Smooth muscle cell (in vitro differentiated cells): ENCODE data around the gene EXOC6. TPM values are rescaled to one million over a fixed set of nuclear protein-coding genes. Genes with fewer than 3 reads are reported as not detected.

Experiments used
- DNase-seq: peaks from one replicate; lab custom pipeline; 2025; ENCODE audit not compliant: unreplicated experiment; lab: John Stamatoyannopoulos, UW
- H2AFZ ChIP-seq: fragments of 200-600 bp; sonication (generic); 2 replicates; pipeline ENCODE4 v1.6.0; 2016; ENCODE audit warnings: antibody characterized with exemption, low read depth, mild to moderate bottlenecking
- H3F3A ChIP-seq: fragments of 200-600 bp; sonication (generic); 2 replicates; pipeline ENCODE4 v1.6.0; 2017; ENCODE audit warnings: antibody characterized with exemption, low read depth
- H3K27ac ChIP-seq: fragments of 200-600 bp; sonication (generic); 2 replicates; pipeline ENCODE4 v1.5.1; 2016; ENCODE audit warnings: low read depth, mild to moderate bottlenecking
- H3K27me3 ChIP-seq: fragments of 200-600 bp; sonication (generic); 2 replicates; pipeline ENCODE4 v1.6.1; 2016; ENCODE audit warnings: low read depth, mild to moderate bottlenecking
- H3K36me3 ChIP-seq: fragments of 200-600 bp; sonication (generic); 2 replicates; pipeline ENCODE4 v1.5.1; 2016; ENCODE audit warnings: low read depth
- H3K4me1 ChIP-seq: fragments of 200-600 bp; sonication (generic); 2 replicates; pipeline ENCODE4 v1.5.1; 2016; ENCODE audit warnings: low read depth
- H3K4me2 ChIP-seq: fragments of 200-600 bp; sonication (generic); 2 replicates; pipeline ENCODE4 v1.6.0; 2016; ENCODE audit warnings: mild to moderate bottlenecking
- H3K4me3 ChIP-seq: fragments of 200-600 bp; sonication (generic); 2 replicates; pipeline ENCODE4 v1.5.1; 2016; ENCODE audit warnings: mild to moderate bottlenecking
- H3K79me2 ChIP-seq: fragments of 200-600 bp; sonication (generic); 2 replicates; pipeline ENCODE4 v1.6.0; 2016; ENCODE audit warnings: low read depth, mild to moderate bottlenecking
- H3K9ac ChIP-seq: fragments of 200-600 bp; sonication (generic); 2 replicates; pipeline ENCODE4 v1.6.0; 2016; ENCODE audit warnings: low read depth
- H3K9me3 ChIP-seq: fragments of 200-600 bp; sonication (generic); replicated peaks from 2 replicates; pipeline ENCODE4 v1.5.1; 2016; ENCODE audit warnings: low read depth
- H4K20me1 ChIP-seq: fragments of 200-600 bp; sonication (generic); 2 replicates; pipeline ENCODE4 v1.6.0; 2016; ENCODE audit warnings: low read depth
- WGBS: methylation state at CpG from one replicate; pipeline ENCODE4 v1.1.7; 2016; ENCODE audit warnings: low lambda C conversion rate; 5-methylcytosine and 5-hydroxymethylcytosine counted together
- polyA plus RNA-seq: library from polyadenylated mRNA; unstranded; fragments of >200 nt; fragmentation: Nextera tagmentation; extraction: Ambion mirVana; gene quantifications from 2 replicates; pipeline ENCODE4 v1.2.1, GENCODE V29; 2016
- total RNA-seq: library from RNA; depleted of rRNA; stranded (reverse); fragments of >200 nt; gene quantifications from 2 replicates; pipeline ENCODE4 v1.2.3, GENCODE V29; 2014
- TF ChIP-seq, protein P1 (sequence below): fragments of 200-600 bp; sonication (generic); IDR thresholded peaks from 2 replicates; pipeline ENCODE4 v1.5.1; 2017; ENCODE audit warnings: borderline replicate concordance, mild to moderate bottlenecking, antibody characterized with exemption; ENCODE audit not compliant: insufficient read depth, poor library complexity, severe bottlenecking

The EXOC6 gene
- total and polyA plus RNA-seq, 2 experiments from 2014 or later, result 1.7 to 5.2 TPM

GRCh38 chr10:92849576-92850090 lies 1.3 kb downstream of the EXOC6 start:
- TF ChIP-seq, protein P1, sequence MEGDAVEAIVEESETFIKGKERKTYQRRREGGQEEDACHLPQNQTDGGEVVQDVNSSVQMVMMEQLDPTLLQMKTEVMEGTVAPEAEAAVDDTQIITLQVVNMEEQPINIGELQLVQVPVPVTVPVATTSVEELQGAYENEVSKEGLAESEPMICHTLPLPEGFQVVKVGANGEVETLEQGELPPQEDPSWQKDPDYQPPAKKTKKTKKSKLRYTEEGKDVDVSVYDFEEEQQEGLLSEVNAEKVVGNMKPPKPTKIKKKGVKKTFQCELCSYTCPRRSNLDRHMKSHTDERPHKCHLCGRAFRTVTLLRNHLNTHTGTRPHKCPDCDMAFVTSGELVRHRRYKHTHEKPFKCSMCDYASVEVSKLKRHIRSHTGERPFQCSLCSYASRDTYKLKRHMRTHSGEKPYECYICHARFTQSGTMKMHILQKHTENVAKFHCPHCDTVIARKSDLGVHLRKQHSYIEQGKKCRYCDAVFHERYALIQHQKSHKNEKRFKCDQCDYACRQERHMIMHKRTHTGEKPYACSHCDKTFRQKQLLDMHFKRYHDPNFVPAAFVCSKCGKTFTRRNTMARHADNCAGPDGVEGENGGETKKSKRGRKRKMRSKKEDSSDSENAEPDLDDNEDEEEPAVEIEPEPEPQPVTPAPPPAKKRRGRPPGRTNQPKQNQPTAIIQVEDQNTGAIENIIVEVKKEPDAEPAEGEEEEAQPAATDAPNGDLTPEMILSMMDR, result no peak
- H4K20me1 ChIP-seq, result no peaks in the 10 kb centered on the region
- H3K4me3 ChIP-seq, result peak overlapping the region; percentile 92
- no peaks in the 10 kb centered on the region for H3K4me1 ChIP-seq
- H3K9ac ChIP-seq, result no peak overlapping the region
- H3K9me3 ChIP-seq, result no peaks in the 10 kb centered on the region
- no peaks in the 10 kb centered on the region for H3K36me3 ChIP-seq
- no peaks in the 10 kb centered on the region for H3K79me2 ChIP-seq
- H3K27me3 ChIP-seq, result no peaks in the 10 kb centered on the region
- no peak for DNase-seq
- H2AFZ ChIP-seq, result no peak overlapping the region
- H3K4me2 ChIP-seq, result peak overlapping the region; percentile 99
- H3F3A ChIP-seq, result no peaks in the 10 kb centered on the region
- H3K27ac ChIP-seq, result no peak overlapping the region
- 92% methylated on average over 2 of the region's 2 CpGs for WGBS

GRCh38 chr10:92850185-92850584 lies 1.9 kb downstream of the EXOC6 start:
- no peaks in the 10 kb centered on the region for H3K9me3 ChIP-seq
- 78% methylated on average over 2 of the region's 2 CpGs for WGBS
- H3K79me2 ChIP-seq, result no peaks in the 10 kb centered on the region
- no peak for DNase-seq
- peak overlapping the region; percentile 17 for H3K4me2 ChIP-seq
- H4K20me1 ChIP-seq, result no peaks in the 10 kb centered on the region
- H3F3A ChIP-seq, result no peaks in the 10 kb centered on the region
- TF ChIP-seq, protein P1, result no peak
- H3K27ac ChIP-seq, result no peak overlapping the region
- no peak overlapping the region for H3K9ac ChIP-seq
- no peak overlapping the region for H2AFZ ChIP-seq
- H3K27me3 ChIP-seq, result no peaks in the 10 kb centered on the region
- H3K4me3 ChIP-seq, result peak overlapping the region; percentile 92
- H3K36me3 ChIP-seq, result no peaks in the 10 kb centered on the region
- H3K4me1 ChIP-seq, result no peaks in the 10 kb centered on the region

DNA sequence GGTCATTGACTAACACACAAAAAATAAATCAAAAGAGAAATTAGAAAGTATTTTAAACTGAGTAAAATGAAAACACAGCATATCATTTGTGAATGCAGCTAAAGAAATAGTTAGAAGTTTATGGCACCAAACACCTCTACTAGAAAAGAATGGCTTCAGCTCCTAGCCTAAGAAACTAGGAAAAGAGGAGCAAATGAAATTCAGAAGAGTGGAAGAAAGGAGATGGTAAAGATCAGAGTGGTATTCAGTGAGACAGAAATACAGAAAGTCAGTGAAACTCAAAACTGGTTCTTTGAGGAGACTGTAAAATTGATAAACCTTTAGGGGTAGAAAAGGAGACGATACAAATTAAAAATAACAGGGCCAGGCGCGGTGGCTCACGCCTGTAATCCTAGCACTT lies 2.7 kb downstream of the EXOC6 start:
- Histone ChIP-seq H3K27ac (no peak overlapping the region), H2AFZ (no peak overlapping the region), H3K4me1 (no peaks in the 10 kb centered on the region), H4K20me1 (no peaks in the 10 kb centered on the region), H3K27me3 (no peaks in the 10 kb centered on the region), H3F3A (no peaks in the 10 kb centered on the region), H3K9ac (no peak overlapping the region), H3K36me3 (no peaks in the 10 kb centered on the region), H3K4me3 (no peak overlapping the region), H3K4me2 (no peak overlapping the region), H3K9me3 (no peaks in the 10 kb centered on the region), H3K79me2 (no peaks in the 10 kb centered on the region)
- TF ChIP-seq, protein P1, result no peak
- 97% methylated on average over 4 of the region's 4 CpGs for WGBS
- no peak for DNase-seq

GRCh38 chr10:92855560-92855959 lies 7.2 kb downstream of the EXOC6 start:
- Histone ChIP-seq H3K9ac (no peak overlapping the region), H4K20me1 (no peaks in the 10 kb centered on the region), H3K27ac (no peak overlapping the region), H3K27me3 (no peaks in the 10 kb centered on the region), H3K4me1 (no peaks in the 10 kb centered on the region), H3K79me2 (peaks cover 9% of the 10 kb centered on the region), H3K4me3 (no peak overlapping the region), H3K4me2 (no peak overlapping the region), H3K9me3 (peaks cover 8% of the 10 kb centered on the region), H3K36me3 (peaks cover 3% of the 10 kb centered on the region), H3F3A (no peaks in the 10 kb centered on the region), H2AFZ (no peak overlapping the region)
- DNase-seq, result no peak
- TF ChIP-seq, protein P1, result no peak
- 100% methylated on average over 3 of the region's 3 CpGs for WGBS
